Activated CD4-positive, alpha-beta T cell treated with anti-CD3 and anti-CD28 coated beads, Interleukin-2, amount 50 U/mL, for 24 hours (primary cell): ENCODE data around the gene APOC1.
"Not testable (repeated sequence)": the region's sequence is repeated elsewhere in the genome, so short reads cannot be mapped to it uniquely, and the experiment has no call there.

Experiments
- DNase-seq, 2 donors: peaks; one replicate each; pipeline ENCODE4 v3.0.0-alpha.2; 2020; ENCODE audit warnings: low read depth in 1 of 2, low spot score in 1 of 2

Gene APOC1

GRCh38 chr19:44912854-44913253 is 1.6 kb upstream of the APOC1 start:
- DNase-seq, result no peak

DNA sequence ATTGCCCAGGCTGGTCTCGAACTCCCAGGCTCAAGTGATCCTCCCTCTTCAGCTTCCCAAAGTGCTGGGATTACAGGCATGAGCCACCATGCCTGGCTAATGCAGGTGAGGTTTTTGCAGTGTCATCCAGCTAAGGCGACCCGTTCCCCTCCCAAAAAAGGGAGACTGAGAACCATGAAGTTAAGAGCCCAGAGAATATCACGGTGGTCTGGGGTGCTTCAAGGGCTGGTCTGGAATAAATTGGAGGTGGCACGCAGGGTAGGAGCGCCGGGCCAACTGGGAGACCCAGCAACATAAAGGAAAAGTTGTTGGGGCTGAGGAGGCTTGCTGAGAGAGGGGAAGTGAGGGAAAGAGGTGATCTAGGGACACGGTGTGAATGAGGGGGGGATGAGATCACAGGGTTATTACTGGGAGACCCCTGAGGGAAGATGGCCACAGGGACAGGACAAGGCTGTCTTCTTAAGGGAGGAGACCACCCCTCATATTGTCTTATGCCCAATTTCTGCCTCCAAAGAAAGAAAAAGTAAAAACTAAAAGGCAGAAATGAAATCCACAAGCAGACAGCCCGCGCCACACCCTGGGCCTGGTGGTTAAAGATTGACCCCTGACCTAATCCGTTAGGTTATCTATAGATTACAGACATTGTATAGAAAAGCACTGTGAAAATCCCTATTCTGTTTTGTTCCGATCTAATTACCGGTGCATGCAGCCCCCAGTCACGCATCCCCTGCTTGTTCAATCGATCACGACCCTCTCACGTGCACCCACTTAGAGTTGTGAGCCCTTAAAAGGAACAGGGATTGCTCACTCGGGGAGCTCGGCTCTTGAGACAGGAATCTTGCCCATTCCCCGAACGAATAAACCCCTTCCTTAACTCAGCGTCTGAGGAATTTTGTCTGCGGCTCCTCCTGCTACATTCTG is 636 bp upstream of the APOC1 start:
- not testable (repeated sequence) for DNase-seq

GRCh38 chr19:44924243-44924725 is 9.9 kb downstream of the APOC1 start:
- DNase-seq, result no peak

DNA sequence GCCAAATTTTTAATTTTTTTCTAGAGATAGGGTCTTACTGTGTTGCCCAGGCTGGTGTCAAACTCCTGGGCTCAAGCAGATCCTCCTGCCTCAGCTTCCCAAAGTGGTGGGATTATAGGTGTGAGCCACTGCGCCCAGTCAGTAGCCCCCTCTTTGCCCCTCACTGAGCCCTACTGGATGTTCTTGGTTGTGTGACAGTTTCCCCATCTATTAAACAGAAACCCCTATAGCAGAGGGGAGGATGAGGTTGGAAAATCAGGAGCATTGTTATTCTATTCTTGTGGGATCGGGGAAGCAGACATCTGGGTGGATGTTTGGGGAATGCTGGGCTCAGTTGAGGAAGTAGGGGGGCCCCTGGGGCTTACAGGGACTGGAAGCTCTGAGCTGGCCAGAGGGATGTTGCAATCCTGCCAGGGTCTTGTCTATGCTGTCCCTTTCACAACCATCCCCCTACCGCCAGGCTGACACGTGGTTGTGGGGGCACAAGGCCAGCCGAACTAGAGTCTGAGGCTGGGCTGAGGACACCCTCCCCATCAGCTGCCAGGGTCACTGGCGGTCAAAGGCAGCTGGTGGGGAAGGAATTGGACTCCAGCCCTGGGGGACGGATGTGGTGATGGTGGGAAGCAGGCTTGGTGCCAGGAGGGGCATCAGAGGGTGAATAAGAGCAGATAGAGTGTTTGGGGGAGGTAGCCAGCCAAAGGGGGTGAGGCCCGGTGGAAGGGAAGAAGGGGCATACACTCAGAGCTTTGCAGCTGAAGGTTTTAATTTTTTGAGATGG is 10.9 kb downstream of the APOC1 start:
- DNase-seq, result no peak

DNA sequence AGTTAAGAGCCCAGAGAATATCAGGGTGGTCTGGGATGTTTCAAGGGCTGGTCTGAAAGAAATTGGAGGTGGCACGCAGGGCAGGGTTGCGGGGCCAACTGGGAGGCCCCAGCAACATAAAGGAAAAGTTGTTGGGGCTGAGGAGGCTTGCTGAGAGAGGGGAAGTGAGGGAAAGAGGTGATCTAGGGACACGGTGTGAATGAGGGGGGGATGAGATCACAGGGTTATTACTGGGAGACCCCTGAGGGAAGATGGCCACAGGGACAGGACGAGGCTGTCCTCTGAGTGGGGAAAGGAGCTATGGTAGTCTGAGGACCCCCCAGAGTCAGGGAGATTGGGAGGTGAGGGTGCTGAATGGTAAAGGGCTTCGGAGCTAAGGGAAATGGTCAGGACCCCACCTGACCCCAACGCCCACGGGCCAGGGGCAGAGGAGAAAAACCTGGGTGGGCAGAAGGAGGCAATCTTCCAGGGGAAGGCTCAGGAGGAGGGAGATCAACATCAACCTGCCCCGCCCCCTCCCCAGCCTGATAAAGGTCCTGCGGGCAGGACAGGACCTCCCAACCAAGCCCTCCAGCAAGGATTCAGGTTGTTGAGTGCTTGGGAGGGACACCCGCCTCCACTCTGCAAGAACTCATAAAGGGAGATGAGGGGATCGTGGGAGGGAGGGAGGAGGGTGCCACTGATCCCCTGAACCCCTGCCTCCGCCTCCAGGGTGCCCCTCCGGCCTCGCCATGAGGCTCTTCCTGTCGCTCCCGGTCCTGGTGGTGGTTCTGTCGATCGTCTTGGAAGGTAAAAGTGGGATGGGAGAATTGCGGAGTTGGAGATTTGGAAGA is 12.1 kb downstream of the APOC1 start:
- not testable (repeated sequence) for DNase-seq

DNA sequence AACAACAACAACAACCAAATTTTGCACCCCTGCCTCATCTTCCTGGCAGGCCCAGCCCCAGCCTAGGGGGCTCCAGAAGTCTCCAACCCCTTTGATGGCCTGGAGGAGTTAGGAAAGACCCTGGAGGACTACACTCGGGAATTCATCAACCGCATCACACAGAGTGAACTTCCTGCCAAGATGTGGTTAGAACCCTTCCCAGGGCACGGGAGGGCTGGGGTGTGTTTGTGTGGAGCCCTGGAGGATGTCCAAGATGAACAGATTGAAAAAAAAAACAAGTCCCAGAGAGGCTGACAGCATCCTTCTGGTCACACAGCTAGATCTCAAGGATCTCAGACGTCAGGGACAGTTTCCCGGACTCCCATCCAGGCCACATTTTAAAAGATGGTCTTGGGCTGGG is 13.3 kb downstream of the APOC1 start:
- DNase-seq, result no peak

- no peak for DNase-seq
These were observed 15.7 kb downstream of the APOC1 start for GRCh38 chr19:44930088-44930487.

DNA sequence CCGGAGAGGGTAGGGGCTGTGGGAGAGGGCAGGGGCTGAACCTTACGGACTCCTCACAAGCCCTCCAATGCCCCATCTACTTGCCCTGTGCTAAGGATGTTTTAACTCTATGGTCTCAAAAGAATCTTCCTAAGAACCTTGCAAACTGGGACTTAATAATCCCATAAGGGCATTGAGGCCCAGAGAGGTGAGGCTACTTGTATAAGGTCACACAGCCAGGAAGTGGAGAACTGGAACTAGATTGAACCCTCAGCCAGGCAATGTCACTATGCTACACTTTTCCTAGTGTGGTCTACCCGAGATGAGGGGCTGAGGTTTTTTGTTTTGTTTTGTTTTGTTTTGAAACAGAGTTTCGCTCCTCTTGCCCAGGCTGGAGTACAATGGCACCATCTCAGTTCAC is 17.1 kb downstream of the APOC1 start:
- DNase-seq, result no peak

DNA sequence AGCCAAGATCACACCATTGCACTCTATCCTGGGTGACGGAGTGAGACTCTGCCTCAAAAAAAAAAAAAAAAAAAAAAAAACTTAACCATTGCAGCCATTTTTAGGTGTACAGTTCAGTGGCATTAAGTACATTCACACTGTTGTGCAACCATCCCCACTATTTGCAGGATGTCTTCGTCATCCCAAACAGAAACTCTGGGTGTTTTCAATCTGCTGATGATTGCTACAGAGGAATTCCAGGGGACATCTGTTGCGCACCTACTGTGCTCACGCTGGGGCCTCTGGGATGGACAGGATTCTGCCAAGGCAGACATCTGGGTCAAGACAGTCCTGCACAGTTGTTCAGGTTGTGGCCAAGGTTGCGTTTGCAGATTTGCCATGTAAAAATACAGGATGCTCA is 25.3 kb downstream of the APOC1 start:
- DNase-seq, result no peak

DNA sequence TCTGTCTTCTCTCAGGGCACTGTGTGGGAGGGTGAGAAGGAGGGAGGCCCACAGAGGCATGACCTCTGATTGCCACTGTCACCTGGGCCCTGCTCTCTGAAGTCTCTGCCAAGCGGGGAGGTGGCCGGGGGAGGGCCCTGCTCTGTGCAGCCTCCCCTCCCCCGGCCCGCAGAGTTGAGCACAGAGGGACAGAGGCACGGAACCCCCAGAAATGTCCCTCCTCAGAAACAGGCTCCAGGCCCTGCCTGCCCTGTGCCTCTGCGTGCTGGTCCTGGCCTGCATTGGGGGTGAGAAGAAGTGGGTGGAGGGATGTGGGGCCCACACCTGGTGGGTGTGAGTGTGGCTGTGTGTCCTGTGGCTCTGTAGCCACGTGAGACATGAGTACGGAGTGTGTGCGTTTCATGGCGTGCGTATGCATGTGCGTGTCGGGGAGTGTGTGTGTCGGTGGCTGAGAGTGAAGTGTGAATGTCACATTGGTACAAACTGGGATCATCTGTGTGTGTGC is 27.7 kb downstream of the APOC1 start, which contains the start of gene APOC4:
Gene APOC4, plus strand, starts transcription at position 171 of the 505 bp plus-strand sequence. Its CDS starts 41 bp downstream, at position 212.
- no peak for DNase-seq

- DNase-seq, result no peak
These were observed 29.4 kb downstream of the APOC1 start for GRCh38 chr19:44943801-44944249.

- no peak for DNase-seq
These were observed 32.7 kb downstream of the APOC1 start for GRCh38 chr19:44947041-44947581.

DNA sequence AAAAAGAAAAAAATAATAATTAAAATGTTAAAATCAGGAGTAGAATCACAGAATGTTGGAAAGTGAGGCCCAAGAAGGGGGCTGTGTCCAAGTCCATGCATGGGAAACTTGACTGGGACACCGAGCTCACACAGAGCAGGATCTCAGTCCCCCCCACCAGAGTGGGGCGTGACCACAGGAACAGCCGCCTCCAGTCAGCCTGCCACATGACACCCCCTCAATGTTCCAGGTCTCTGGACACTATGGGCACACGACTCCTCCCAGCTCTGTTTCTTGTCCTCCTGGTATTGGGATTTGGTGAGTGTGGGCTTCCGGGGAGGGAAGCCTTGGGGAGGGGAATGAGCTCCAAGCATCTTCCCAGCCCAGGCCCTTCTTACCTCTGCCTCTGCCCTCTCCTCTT is 33.8 kb downstream of the APOC1 start:
- DNase-seq, result no peak

- no peak for DNase-seq
These were observed 34.5 kb downstream of the APOC1 start for GRCh38 chr19:44948763-44949374.

DNA sequence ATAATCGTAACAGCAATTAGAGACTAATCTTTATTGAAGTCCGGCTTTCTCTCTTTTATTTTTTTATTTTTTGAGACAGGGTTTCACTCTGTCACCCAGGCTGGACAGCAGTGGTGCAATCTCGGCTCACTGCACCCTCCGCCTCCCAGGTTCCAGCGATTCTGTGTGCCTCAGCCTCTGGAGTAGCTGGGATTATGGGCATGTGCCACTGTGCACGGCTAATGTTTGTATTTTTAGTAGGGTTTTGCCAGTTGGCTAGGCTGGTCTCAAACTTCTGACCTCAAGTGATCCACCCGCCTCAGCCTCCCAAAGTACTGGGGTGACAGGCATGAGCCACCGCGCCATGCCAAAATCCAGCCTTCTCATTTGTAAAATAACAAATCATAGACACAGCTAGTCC is 35.1 kb downstream of the APOC1 start:
- no peak for DNase-seq

- DNase-seq, result peak; percentile 12 to 65
These were observed 37.1 kb downstream of the APOC1 start for GRCh38 chr19:44951179-44952159.

DNA sequence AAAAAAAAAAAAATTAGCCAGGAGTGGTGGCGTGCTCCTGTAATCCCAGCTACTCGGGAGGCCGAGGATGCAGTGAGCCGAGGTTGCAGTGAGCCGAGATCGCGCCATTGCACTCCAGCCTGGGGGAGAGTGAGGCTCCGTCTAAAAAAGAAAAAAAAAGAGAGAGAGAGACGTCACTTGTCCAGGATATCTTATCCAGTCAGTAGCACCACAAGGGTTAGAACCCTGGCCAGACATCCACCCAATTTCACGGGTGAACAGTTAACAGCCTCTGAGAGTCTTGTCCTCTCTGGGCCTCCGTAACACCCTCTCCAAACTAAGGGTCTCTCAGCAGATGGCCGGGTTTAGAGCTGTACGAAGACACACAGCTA is 39.9 kb downstream of the APOC1 start:
- DNase-seq, result no peak

- DNase-seq, result peak; percentile 94 to 95
These were observed 40.5 kb downstream of the APOC1 start, which contains the start of gene CLPTM1 for GRCh38 chr19:44954649-44955504. TSS of gene CLPTM1 (plus strand) at chr19:44955380. CDS start at chr19:44955396, 16 bp downstream.
